ENCODE results near the gene SMAD2.
"Not testable (repeated sequence)": the region's sequence is repeated elsewhere in the genome, so short reads cannot be mapped to it uniquely, and the experiment has no call there.

Gene SMAD2

DNA sequence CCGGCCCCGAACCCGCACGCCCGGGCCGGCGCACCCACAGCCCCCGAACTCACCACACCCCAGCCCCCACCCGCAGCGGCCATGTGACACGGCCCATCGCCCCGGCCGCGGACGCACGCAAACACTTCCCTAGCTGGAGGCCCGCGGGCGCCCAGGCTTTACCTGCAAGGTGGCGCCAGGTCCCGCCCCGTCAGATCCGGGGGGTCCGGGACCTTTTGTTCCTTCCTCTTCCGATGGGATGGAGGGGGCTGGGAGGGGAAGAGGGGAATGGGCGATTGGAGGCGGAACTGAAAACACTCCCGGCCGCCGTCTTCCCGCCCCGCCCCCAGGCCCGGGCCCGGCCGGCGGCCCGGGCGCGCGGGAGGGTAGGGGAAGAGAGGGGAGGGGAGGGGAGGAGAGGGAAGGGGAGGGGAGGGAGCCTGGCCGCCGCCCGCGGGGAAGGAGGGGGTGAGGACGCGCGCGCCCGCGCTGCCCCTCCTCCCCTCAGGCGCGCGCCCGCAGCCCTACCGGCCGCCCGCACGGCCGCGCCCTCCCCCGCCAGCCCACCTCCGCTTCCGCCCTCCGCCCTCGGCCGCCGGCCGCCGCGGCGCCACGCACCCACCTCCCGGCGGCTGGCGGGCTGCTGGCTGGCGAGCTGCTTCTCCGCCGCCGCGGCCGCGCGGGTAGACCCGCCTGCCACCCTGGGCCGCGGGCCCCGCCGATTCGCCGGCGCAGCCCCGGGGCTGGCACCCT lies at the start of gene SMAD2:
TSS of gene SMAD2 (minus strand) at position 461 of the 732 bp plus-strand sequence. CDS start 33,903 bp downstream, outside the sequence.
- no peak for TF ChIP-seq JUND (IDR thresholded peaks at IDR 0.05; ENCODE audit: low read depth)
- in situ Hi-C loops (cut with HindIII; ENCODE audit: low pct_unique_long_range_greater_than_20kb, low sequenced_read_pairs), result no loop called here
- peak; percentile 47 to 85 for DNase-seq (ENCODE audit: low read depth in 1 of 2, low spot score in 1 of 2)

DNA sequence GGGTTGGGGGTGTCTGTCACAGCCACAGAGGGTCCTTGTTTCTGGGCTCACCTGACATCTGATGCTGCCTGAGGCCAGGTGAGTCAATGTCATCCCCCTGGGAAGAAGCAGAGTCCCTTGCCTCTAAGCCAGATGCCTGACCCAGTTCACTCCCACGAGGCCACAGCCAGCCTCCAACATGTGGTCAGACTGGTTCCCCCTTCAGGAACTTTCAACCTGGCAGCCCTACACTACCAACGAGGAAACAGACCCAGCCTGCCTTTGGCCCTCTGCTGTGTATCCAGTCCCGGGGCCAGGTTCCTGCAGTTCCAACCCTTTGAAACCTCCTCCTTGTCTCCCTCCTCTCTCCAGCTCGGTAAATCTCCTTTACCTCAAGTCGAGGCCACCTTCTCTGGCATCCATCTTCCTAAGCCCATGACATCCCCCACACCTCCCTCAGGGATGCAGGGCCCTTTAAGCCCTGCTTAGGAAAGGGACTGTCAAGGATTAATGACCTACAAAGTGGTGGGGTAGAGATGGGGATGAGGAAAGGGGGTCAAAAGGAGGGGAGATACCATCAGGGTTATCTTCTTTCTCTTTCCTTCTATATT lies 49.2 kb upstream of the SMAD2 start:
- in situ Hi-C loops (cut with HindIII; ENCODE audit: low pct_unique_long_range_greater_than_20kb, low sequenced_read_pairs), result no loop called here
- no peak for TF ChIP-seq JUND (IDR thresholded peaks at IDR 0.05; ENCODE audit: low read depth)
- peak in 1 of 2 experiments; percentile 67 for DNase-seq (ENCODE audit: low read depth in 1 of 2, low spot score in 1 of 2)

DNA sequence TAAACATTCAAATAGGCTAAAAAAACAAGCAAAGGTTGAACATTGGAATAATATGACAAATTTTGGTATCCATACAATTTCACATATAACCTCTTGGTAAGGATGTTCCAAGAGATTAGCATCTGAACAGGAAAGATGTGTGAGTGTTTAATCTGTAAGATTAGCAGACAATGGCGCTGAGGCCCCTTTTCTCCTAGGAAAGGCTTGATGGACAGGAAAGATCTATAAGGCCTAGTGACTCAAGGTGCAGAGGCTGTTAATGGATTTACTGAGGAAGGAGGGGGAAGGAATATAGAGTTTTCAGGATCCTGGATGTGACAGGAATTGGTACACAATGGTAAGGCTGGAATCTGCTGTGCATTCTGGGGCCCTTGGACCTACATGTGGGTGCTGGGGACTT lies 48.1 kb upstream of the SMAD2 start:
- no peak for DNase-seq (ENCODE audit: low read depth in 1 of 2, low spot score in 1 of 2)
- no peak for TF ChIP-seq JUND (IDR thresholded peaks at IDR 0.05; ENCODE audit: low read depth)
- in situ Hi-C loops (cut with HindIII; ENCODE audit: low pct_unique_long_range_greater_than_20kb, low sequenced_read_pairs), result no loop called here

DNA sequence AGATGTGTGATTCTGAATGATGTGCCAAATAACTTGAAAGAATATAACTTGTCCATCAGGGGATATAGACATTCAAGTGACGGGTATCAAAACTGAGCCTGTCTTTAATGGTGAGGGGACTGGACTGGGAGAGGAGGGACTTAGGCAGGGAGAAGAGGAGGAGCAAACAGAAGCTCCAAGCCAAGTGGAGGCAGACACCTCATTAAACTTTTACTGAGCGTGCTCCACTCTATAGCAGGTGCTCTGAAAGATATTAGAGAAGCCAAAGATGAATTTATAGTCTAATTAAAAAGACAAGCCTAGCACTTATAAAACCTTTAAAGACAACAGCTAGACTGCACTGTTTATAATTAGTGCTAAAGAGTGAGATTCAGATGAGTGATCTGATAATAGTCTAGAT lies 47.7 kb upstream of the SMAD2 start:
- TF ChIP-seq JUND (IDR thresholded peaks at IDR 0.05; ENCODE audit: low read depth), result no peak
- in situ Hi-C loops (cut with HindIII; ENCODE audit: low pct_unique_long_range_greater_than_20kb, low sequenced_read_pairs), result no loop called here
- DNase-seq (ENCODE audit: low read depth in 1 of 2, low spot score in 1 of 2), result no peak

DNA sequence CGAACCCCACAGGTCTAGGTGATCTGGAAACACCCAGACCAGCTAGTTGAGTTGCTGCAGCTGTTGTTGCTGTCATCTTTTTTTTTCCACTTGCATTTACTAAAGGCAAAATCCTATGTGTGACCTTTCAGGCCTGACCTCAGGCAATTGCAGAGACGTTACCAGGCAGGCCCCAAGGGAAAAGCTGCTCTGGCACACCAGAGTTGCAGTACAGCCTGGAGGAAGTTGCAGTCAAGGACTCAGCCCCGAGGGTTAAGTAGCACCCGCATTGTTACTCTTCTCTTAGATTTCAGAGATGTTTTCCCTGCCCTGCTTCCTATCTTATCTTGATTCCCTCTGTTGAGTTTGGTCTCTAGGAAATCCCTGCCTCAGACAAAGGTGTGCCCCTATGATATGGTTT lies 45.2 kb upstream of the SMAD2 start:
- no peak for DNase-seq (ENCODE audit: low read depth in 1 of 2, low spot score in 1 of 2)
- in situ Hi-C loops (cut with HindIII; ENCODE audit: low pct_unique_long_range_greater_than_20kb, low sequenced_read_pairs), result no loop called here
- no peak for TF ChIP-seq JUND (IDR thresholded peaks at IDR 0.05; ENCODE audit: low read depth)

DNA sequence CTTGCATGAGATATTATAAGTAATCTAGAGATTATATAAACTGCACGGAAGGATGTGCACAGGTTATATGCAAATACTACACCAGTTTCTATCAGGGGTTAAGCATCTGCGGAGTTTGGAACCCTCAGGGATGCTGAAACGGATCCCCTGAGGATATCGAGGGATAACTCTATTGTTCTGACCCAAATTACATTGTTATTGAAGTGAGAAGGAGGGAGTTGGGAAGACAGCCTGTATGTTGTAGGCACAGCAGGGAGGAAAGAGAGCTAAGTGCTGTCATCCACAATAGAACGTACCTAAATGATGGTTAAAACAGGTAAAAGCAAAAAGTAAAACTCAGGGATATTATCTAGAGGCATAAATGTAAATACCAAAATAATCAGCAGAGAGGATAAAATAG lies 44.6 kb upstream of the SMAD2 start:
- in situ Hi-C loops (cut with HindIII; ENCODE audit: low pct_unique_long_range_greater_than_20kb, low sequenced_read_pairs), result no loop called here
- no peak for TF ChIP-seq JUND (IDR thresholded peaks at IDR 0.05; ENCODE audit: low read depth)
- DNase-seq (ENCODE audit: low read depth in 1 of 2, low spot score in 1 of 2), result no peak

DNA sequence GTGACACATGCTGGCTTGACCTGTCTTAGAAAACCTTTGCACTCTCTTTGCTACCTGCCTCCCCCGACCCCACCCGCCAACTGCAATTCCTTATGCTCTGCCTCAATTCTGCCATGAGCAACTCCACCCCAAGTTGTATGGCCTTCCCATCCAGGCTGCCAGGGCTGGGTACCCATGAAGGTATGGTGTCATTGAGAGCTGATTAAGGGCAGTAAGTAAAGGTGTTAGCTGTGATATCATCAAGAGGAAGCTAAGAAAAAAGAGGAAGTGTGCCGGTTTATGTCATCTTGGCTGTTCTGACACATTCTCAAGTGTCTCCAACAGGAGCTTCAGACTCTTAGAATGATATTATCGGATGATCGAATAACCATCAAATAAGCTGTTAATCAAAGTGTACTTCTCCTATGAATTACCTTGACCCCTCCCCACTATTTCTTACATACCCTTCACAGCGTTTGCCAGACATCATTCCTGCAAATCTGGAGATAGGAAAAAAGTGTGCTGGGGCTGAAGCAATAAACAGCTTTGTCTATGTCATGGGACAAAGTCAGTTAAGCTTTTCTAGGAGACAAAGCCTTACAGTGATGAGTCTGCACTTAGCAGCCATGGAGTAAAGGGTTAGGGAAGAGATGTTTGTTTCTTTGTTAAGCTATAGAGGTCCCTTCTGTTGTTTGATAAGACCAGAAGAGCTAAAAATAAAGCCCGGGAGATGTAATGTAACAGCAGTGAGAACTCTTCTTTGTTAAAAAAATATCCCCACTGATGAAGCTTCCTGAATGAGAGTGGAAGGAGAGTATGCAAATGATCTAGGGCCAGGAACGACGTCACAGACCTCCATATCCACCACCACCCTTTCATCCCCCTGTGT lies 40.4 kb upstream of the SMAD2 start:
- in situ Hi-C loops (cut with HindIII; ENCODE audit: low pct_unique_long_range_greater_than_20kb, low sequenced_read_pairs), result no loop called here
- no peak for TF ChIP-seq JUND (IDR thresholded peaks at IDR 0.05; ENCODE audit: low read depth)
- no peak for DNase-seq (ENCODE audit: low read depth in 1 of 2, low spot score in 1 of 2)

DNA sequence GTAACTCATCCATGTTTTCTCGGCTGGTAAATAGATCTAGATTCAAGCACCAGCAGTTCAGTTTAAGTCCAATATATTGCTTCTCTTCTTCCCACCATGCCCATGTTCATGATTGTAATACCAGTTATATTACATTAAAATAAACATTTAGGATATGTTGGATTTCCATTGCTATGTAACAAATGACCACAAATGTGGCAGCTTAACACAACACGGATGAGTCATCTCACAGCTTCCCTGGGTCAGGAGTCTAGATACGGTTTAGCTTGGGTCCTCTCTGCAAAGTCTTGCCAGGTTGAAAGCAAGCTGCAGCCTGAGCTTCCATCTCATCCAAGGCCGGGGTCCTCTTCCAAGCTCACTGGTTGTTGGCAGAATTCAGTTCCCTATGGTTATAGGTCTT lies 39.4 kb upstream of the SMAD2 start:
- TF ChIP-seq JUND (IDR thresholded peaks at IDR 0.05; ENCODE audit: low read depth), result no peak
- in situ Hi-C loops (cut with HindIII; ENCODE audit: low pct_unique_long_range_greater_than_20kb, low sequenced_read_pairs), result no loop called here
- DNase-seq (ENCODE audit: low read depth in 1 of 2, low spot score in 1 of 2), result no peak

DNA sequence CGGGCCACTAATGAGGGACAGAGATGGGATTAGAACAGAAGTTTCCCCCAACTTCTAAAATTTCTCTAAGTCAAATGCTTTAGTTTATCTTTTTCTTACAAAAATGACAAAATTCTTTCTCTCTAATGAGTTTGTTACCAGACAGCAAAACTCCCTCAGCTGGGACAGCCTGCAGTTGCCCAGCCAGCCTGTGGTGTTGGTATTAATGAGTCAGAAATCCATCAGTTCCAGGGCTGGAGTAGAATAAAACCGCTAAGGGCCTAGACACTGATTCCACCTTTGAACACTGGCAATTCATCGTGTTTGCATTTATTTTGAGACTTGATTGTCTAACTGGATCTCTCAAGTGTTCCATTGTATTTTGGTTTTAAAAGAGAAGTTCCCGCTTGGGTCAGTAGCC lies 38.3 kb upstream of the SMAD2 start:
- in situ Hi-C loops (cut with HindIII; ENCODE audit: low pct_unique_long_range_greater_than_20kb, low sequenced_read_pairs), result no loop called here
- DNase-seq (ENCODE audit: low read depth in 1 of 2, low spot score in 1 of 2), result no peak
- TF ChIP-seq JUND (IDR thresholded peaks at IDR 0.05; ENCODE audit: low read depth), result no peak

DNA sequence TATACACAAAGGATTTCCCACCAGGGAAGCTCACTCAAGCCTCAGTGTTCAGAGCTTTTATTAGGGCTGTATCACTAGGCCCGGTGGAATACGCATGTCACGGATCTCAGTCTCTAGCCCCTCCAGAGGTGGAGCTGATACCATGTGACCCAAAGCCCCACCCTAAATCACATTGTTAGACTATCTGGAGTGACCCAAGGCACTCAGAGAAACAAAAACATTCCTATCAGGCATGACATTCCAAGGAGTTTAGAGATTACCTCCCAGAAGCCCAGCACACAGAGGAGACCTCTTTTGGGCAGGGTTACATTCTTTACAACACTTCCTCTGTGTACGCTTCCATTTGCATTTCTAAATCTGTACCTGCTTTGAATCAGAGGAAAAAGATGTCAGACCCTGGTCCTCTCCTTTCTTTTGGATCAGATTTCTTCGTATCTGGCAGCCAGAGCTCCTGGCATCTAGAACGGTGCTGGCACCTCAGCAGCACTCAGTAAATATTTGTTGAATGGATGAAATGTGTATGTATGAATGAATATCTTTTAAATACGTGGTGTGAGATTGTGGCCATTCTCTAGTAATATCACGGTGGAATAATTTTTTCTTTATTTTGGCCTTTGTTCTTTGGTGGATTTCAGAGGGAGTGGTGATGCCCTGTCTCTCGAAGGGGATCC lies 37.7 kb upstream of the SMAD2 start:
- in situ Hi-C loops (cut with HindIII; ENCODE audit: low pct_unique_long_range_greater_than_20kb, low sequenced_read_pairs), result no loop called here
- no peak for TF ChIP-seq JUND (IDR thresholded peaks at IDR 0.05; ENCODE audit: low read depth)
- DNase-seq (ENCODE audit: low read depth in 1 of 2, low spot score in 1 of 2), result no peak

DNA sequence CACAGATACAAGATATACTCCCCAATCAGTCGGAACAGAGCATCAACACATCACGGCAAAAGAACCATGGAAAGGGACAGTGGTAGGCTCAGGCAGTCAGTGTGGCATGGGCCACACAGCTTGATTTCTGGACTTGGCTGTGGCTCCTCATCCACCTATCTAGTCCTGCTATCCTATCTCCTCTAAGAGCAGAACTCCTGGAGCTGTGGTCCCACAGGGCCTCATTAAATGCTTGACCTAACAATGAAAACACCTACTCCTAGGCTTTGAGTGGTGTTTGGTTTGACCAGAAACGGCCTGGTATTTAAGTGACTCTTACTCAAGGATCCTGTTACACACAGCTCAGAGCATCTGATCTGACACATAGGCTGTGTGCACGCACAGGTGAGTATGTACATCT lies 33.6 kb upstream of the SMAD2 start:
- no peak for DNase-seq (ENCODE audit: low read depth in 1 of 2, low spot score in 1 of 2)
- in situ Hi-C loops (cut with HindIII; ENCODE audit: low pct_unique_long_range_greater_than_20kb, low sequenced_read_pairs), result no loop called here
- TF ChIP-seq JUND (IDR thresholded peaks at IDR 0.05; ENCODE audit: low read depth), result no peak

DNA sequence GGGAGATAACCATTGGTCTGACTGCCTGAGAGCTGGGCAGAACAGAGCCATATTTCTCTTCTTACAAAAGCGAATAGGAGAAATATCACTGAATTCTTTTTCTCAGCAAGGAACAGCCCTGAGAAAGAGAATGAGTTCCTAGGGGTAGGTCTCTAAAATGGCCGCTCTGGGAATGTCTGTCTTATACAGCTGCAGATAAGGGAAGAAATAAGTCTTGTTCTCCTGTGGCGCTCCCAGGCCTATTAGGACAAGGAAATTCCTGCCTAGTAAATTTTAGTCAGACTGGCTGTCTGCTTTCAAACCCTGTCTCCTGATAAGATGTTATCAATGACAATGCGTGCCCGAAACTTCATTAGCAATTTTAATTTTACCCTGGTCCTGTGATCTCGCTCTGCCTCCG lies 30.5 kb upstream of the SMAD2 start:
- peak in 1 of 2 experiments; percentile 4 for DNase-seq (ENCODE audit: low read depth in 1 of 2, low spot score in 1 of 2)

More for the DNA sequence above, 30.5 kb upstream of the SMAD2 start:
- in situ Hi-C loops (cut with HindIII; ENCODE audit: low pct_unique_long_range_greater_than_20kb, low sequenced_read_pairs), result not testable (repeated sequence)
